MM.1S (cell line): ENCODE data around the gene SCAND1.

Experiments
- CTCF ChIP-seq: fragments of 300-600 bp; sonication (generic); IDR thresholded peaks from 2 replicates; pipeline ENCODE4 v1.5.1; 2016; ENCODE audit warnings: antibody characterized with exemption, low read length, mixed read lengths
- EZH2 ChIP-seq: fragments of 300-600 bp; sonication (generic); optimal IDR thresholded peaks from 2 replicates; pipeline ENCODE3; 2017; ENCODE audit warnings: low read depth, mild to moderate bottlenecking, antibody characterized with exemption, low read length, mixed read lengths
- EZH2phosphoT487 ChIP-seq: fragments of 300-600 bp; sonication (generic); IDR thresholded peaks from 2 replicates; pipeline ENCODE4 v1.6.1; 2018; ENCODE audit warnings: antibody characterized with exemption, low read length

- TF ChIP-seq CTCF (no peak), EZH2phosphoT487 (no peak), EZH2 (no peak)
Observed at GRCh38 chr20:35978041-35978513, 23.8 kb upstream of the SCAND1 start.
